ENCODE measurements around the gene PHF24.

The PHF24 gene

GRCh38 chr9:35029241-35029640 lies 71.2 kb downstream of the PHF24 start:
- H3K27ac ChIP-seq = peak overlapping the region in 1 of 21 experiments; percentile 29
- no peak overlapping the region for H3K4me3 ChIP-seq

GRCh38 chr9:35029852-35030251 lies 71.8 kb downstream of the PHF24 start:
- Histone ChIP-seq H3K27ac (peak overlapping the region in 1 of 21 experiments; percentile 29), H3K4me3 (no peak overlapping the region)
